ENCODE measurements around the gene KIF23.
A peak's percentile ranks its signal among the peaks of the same experiment; 100 is the strongest.

Gene KIF23

GRCh38 chr15:69394556-69395282 lies 19.4 kb upstream of the KIF23 start:
- peak; percentile 69 for DNase-seq

- DNase-seq, result no peak
Observed at GRCh38 chr15:69395460-69395859, 18.7 kb upstream of the KIF23 start.

- no peak for DNase-seq
Observed at GRCh38 chr15:69395991-69396390, 18.2 kb upstream of the KIF23 start.

GRCh38 chr15:69398491-69398891 lies 15.7 kb upstream of the KIF23 start:
- peak; percentile 87 for DNase-seq

GRCh38 chr15:69400850-69401249 lies 13.3 kb upstream of the KIF23 start:
- no peak for DNase-seq

- DNase-seq, result no peak
Observed at GRCh38 chr15:69402816-69403215, 11.3 kb upstream of the KIF23 start.

GRCh38 chr15:69403594-69403993 lies 10.6 kb upstream of the KIF23 start:
- peak; percentile 91 for DNase-seq

GRCh38 chr15:69405110-69405509 lies 9.0 kb upstream of the KIF23 start:
- DNase-seq, result no peak

- no peak for DNase-seq
Observed at GRCh38 chr15:69407719-69408400, 6.3 kb upstream of the KIF23 start.

- no peak for DNase-seq
Observed at GRCh38 chr15:69408841-69409240, 5.3 kb upstream of the KIF23 start.

- DNase-seq, result peak; percentile 53
Observed at GRCh38 chr15:69410248-69410874, 3.8 kb upstream of the KIF23 start.

- DNase-seq, result no peak
Observed at GRCh38 chr15:69412274-69412673, 1.9 kb upstream of the KIF23 start.

GRCh38 chr15:69412701-69413100 lies 1.4 kb upstream of the KIF23 start:
- DNase-seq, result no peak

- peak; percentile 97 for DNase-seq
Observed at GRCh38 chr15:69414701-69415167, 585 bp downstream of the KIF23 start.

- DNase-seq, result no peak
Observed at GRCh38 chr15:69415381-69415780, 1.2 kb downstream of the KIF23 start.

- DNase-seq, result no peak
Observed at GRCh38 chr15:69417581-69417980, 3.4 kb downstream of the KIF23 start.

- DNase-seq, result no peak
Observed at GRCh38 chr15:69421498-69421897, 7.3 kb downstream of the KIF23 start.

- no peak for DNase-seq
Observed at GRCh38 chr15:69422336-69422895, 8.3 kb downstream of the KIF23 start.

- DNase-seq, result no peak
Observed at GRCh38 chr15:69424001-69424400, 9.9 kb downstream of the KIF23 start.

GRCh38 chr15:69424748-69425413 lies 10.7 kb downstream of the KIF23 start:
- no peak for DNase-seq

- no peak for DNase-seq
Observed at GRCh38 chr15:69433831-69434230, 19.7 kb downstream of the KIF23 start.

- DNase-seq, result no peak
Observed at GRCh38 chr15:69434238-69434637, 20.1 kb downstream of the KIF23 start.

- no peak for DNase-seq
Observed at GRCh38 chr15:69434679-69435078, 20.5 kb downstream of the KIF23 start.
